Measurements from ENCODE around the gene MAD2L2.

DNA sequence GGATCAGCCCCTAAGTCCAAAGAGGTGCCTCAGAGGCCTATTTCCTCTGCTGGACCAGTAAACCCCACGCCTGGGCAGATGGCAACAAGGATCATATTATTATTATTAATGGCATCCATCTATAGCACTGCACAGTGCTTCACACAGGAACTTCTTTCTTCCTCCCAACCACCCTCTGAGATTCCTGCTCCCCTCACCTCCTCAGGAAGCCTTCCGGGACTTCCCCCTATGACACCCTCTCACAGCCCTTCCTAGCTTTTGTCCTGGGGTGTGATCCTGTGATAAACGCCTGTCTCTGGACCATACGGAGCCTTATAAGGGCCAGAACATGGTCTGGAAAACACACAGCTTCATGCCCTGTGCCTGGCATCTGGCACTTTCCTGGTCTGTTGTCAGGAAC lies 29.9 kb downstream of the MAD2L2 start:
- TF ChIP-seq, protein P1, sequence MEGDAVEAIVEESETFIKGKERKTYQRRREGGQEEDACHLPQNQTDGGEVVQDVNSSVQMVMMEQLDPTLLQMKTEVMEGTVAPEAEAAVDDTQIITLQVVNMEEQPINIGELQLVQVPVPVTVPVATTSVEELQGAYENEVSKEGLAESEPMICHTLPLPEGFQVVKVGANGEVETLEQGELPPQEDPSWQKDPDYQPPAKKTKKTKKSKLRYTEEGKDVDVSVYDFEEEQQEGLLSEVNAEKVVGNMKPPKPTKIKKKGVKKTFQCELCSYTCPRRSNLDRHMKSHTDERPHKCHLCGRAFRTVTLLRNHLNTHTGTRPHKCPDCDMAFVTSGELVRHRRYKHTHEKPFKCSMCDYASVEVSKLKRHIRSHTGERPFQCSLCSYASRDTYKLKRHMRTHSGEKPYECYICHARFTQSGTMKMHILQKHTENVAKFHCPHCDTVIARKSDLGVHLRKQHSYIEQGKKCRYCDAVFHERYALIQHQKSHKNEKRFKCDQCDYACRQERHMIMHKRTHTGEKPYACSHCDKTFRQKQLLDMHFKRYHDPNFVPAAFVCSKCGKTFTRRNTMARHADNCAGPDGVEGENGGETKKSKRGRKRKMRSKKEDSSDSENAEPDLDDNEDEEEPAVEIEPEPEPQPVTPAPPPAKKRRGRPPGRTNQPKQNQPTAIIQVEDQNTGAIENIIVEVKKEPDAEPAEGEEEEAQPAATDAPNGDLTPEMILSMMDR (IDR thresholded peaks at IDR 0.05; ENCODE audit: insufficient read depth, low read depth, low read length) = no peak
- TF ChIP-seq EZH2 (IDR thresholded peaks at IDR 0.05; ENCODE audit: insufficient read depth, low read length) = no peak
